GM12878 (cell line): ENCODE results near the gene SVEP1. TPM values are rescaled to one million over a fixed set of nuclear protein-coding genes. Genes with fewer than 3 reads are reported as not detected.

ENCODE experiments used
- ATAC-seq: fragments of 200-7000 bp; cut with Tn5 transposase; 3 replicates; pipeline ENCODE4 v1.9.1; 2020; ENCODE audit warnings: mild to moderate bottlenecking, moderate library complexity
- BruUV-seq: library from RNA; stranded (reverse); fragments of 400-500 nt; replicated peaks from 2 replicates; lab custom pipeline; 2021; lab: Mats Ljungman, UMichigan
- CTCF ChIA-PET: fragments of 300-600 bp; sonication (Branson Sonifier 250); formaldehyde crosslinking; extraction: SDS; loops from one replicate; lab custom pipeline; 2021; ENCODE audit warnings: inconsistent platforms; lab: Yijun Ruan, JAX
- POLR2A ChIA-PET: fragments of 350-600 bp; formaldehyde crosslinking; extraction: SDS; loops from one replicate; lab custom pipeline; 2021; ENCODE audit warnings: inconsistent platforms; lab: Charles Lee
- RAD21 ChIA-PET: fragments of 300-600 bp; sonication (Branson Sonifier 250); formaldehyde crosslinking; loops from one replicate; lab custom pipeline; 2023; ENCODE audit warnings: antibody characterized with exemption; ENCODE audit not compliant: unreplicated experiment; lab: Charles Lee
- SMC1A ChIA-PET: fragments of 300-600 bp; sonication (Branson Sonifier 250); formaldehyde crosslinking; loops from one replicate; lab custom pipeline; 2023; ENCODE audit not compliant: unreplicated experiment, uncharacterized antibody; lab: Charles Lee
- DNase-seq: peaks from one replicate; pipeline ENCODE4 v3.0.0-alpha.2; 2011; ENCODE audit warnings: low read depth, low spot score
- FAIRE-seq: peaks from 3 replicates; lab custom pipeline; 2011; peaks lifted over from hg19 to GRCh38; lab: Jason Lieb, UNC
- H2AFZ ChIP-seq: 2 replicates; pipeline ENCODE4 v1.6.0; 2011; ENCODE audit warnings: low read depth, low read length, control low read depth; ENCODE audit not compliant: control insufficient read depth
- H3K27ac ChIP-seq: 2 replicates; pipeline ENCODE4 v1.5.1; 2011; ENCODE audit warnings: control low read depth; ENCODE audit not compliant: control insufficient read depth, insufficient read depth
- H3K27me3 ChIP-seq, 2 experiments: replicated peaks in 1 of 2; 2 replicates each; pipeline versions ENCODE4 v1.6.0 to v1.6.1; 2011; ENCODE audit warnings: low read length in 1 of 2; ENCODE audit not compliant: control insufficient read depth in 2 of 2, insufficient read depth in 2 of 2
- H3K36me3 ChIP-seq, 2 experiments: 2 replicates each; pipeline ENCODE4 v1.5.1; 2011; ENCODE audit warnings: low read length in 1 of 2; ENCODE audit not compliant: control insufficient read depth in 2 of 2, insufficient read depth in 2 of 2
- H3K4me1 ChIP-seq: 2 replicates; pipeline ENCODE4 v1.6.1; 2011; ENCODE audit warnings: mild to moderate bottlenecking, low read length, moderate library complexity, mixed read lengths; ENCODE audit not compliant: control insufficient read depth, insufficient read depth
- H3K4me2 ChIP-seq: 2 replicates; pipeline ENCODE4 v1.6.0; 2011; ENCODE audit warnings: control low read depth; ENCODE audit not compliant: control insufficient read depth, insufficient read depth
- H3K4me3 ChIP-seq: fragments of 200-600 bp; sonication (generic); 2 replicates; pipeline ENCODE4 v1.5.1; 2016
- H3K79me2 ChIP-seq: 2 replicates; pipeline ENCODE4 v1.6.0; 2011; ENCODE audit warnings: low read length; ENCODE audit not compliant: control insufficient read depth, insufficient read depth
- H3K9ac ChIP-seq: 2 replicates; pipeline ENCODE4 v1.8.0; 2011; ENCODE audit warnings: low read length, control low read depth, mixed read lengths; ENCODE audit not compliant: control insufficient read depth, insufficient read depth
- H3K9me3 ChIP-seq: replicated peaks from 3 replicates; pipeline ENCODE4 v1.5.1; 2011; ENCODE audit warnings: mild to moderate bottlenecking, low read length; ENCODE audit not compliant: control insufficient read depth, insufficient read depth
- H4K20me1 ChIP-seq: 2 replicates; pipeline ENCODE4 v1.6.0; 2011; ENCODE audit not compliant: control insufficient read depth, insufficient read depth
- ATF3 ChIP-seq: IDR thresholded peaks from 2 replicates; pipeline ENCODE4 v1.6.1; 2011; ENCODE audit warnings: low read depth, mild to moderate bottlenecking, low read length, moderate library complexity, borderline replicate concordance; ENCODE audit errors: extremely low read depth
- CBX3 ChIP-seq: fragments of 200-600 bp; sonication (generic); IDR thresholded peaks from 2 replicates; pipeline ENCODE4 v1.6.1; 2016; ENCODE audit warnings: low read depth, borderline replicate concordance
- CREM ChIP-seq: IDR thresholded peaks from 2 replicates; pipeline ENCODE4 v1.6.1; 2014; ENCODE audit warnings: antibody characterized with exemption, low read depth
- CTCF ChIP-seq, 3 experiments: IDR thresholded peaks in 2 of 3; conservative IDR thresholded peaks in 1 of 3; 2 replicates each; pipeline ENCODE4 v1.5.1; 2011; ENCODE audit warnings: low read depth in 3 of 3, low read length in 3 of 3, mild to moderate bottlenecking in 3 of 3, control low read depth in 2 of 3, moderate library complexity in 2 of 3, inconsistent platforms in 1 of 3, mixed read lengths in 1 of 3; ENCODE audit not compliant: control insufficient read depth in 2 of 3, insufficient read depth in 1 of 3; ENCODE audit errors: extremely low read depth in 1 of 3
- ELK1 ChIP-seq: IDR thresholded peaks from 2 replicates; pipeline ENCODE4 v1.6.1; 2012; ENCODE audit warnings: low read depth, low read length, improper control_type of control experiment
- EP300 ChIP-seq, 2 experiments: fragments of 150-350 bp in 1 of 2; IDR thresholded peaks; 2 replicates each; pipeline ENCODE4 v1.6.1; 2011 to 2012; ENCODE audit warnings: low read depth in 2 of 2, low read length in 2 of 2, borderline replicate concordance in 1 of 2, improper control_type of control experiment in 1 of 2, inconsistent platforms in 1 of 2; ENCODE audit not compliant: control insufficient read depth in 1 of 2
- GATAD2B ChIP-seq: fragments of 450-650 bp; conservative IDR thresholded peaks from 2 replicates; pipeline ENCODE4 v1.6.1; 2017; ENCODE audit warnings: low read depth, mild to moderate bottlenecking, moderate library complexity
- HCFC1 ChIP-seq: fragments of 150-350 bp; IDR thresholded peaks from 2 replicates; pipeline ENCODE4 v1.6.1; 2014; ENCODE audit warnings: low read length
- HDGF ChIP-seq: fragments of 450-650 bp; IDR thresholded peaks from 2 replicates; pipeline ENCODE4 v1.6.1; 2016; ENCODE audit warnings: antibody characterized with exemption
- IKZF2 ChIP-seq, 2 experiments: fragments of 450-650 bp; IDR thresholded peaks; 2 replicates each; pipeline ENCODE4 v1.6.1; 2017; ENCODE audit warnings: mild to moderate bottlenecking in 2 of 2, moderate library complexity in 2 of 2
- NFYA ChIP-seq: IDR thresholded peaks from 2 replicates; pipeline ENCODE4 v1.6.1; 2011; ENCODE audit warnings: low read depth, mild to moderate bottlenecking, low read length, improper control_type of control experiment, borderline replicate concordance
- RFX5 ChIP-seq: IDR thresholded peaks from 2 replicates; pipeline ENCODE4 v1.6.1; 2011; ENCODE audit warnings: low read depth, low read length, improper control_type of control experiment
- SKIL ChIP-seq: fragments of 450-650 bp; IDR thresholded peaks from 2 replicates; pipeline ENCODE4 v1.6.1; 2017; ENCODE audit warnings: mild to moderate bottlenecking, low read depth, inconsistent platforms; ENCODE audit not compliant: poor library complexity, severe bottlenecking
- SREBF2 ChIP-seq: IDR thresholded peaks from 2 replicates; pipeline ENCODE4 v1.6.1; 2012; ENCODE audit warnings: mild to moderate bottlenecking, low read length
- WGBS: methylation state at CpG from one replicate; pipeline ENCODE4 v1.1.6; 2016; ENCODE audit warnings: low lambda C conversion rate; ENCODE audit not compliant: insufficient replicate concordance, insufficient coverage; ENCODE audit errors: missing lambda C conversion rate; 5-methylcytosine and 5-hydroxymethylcytosine counted together
- in situ Hi-C: fragments of 300-500 bp; cut with MboI; formaldehyde crosslinking; loops from 9 replicates; pipeline ENCODE4 v1.14.3; 2018; ENCODE audit warnings: mixed read lengths
- intact Hi-C: fragments of 100-400 bp; cut with micrococcal nuclease; formaldehyde crosslinking; loops from one replicate; pipeline ENCODE4 v1.14.2; 2022; ENCODE audit not compliant: unreplicated experiment
- polyA plus RNA-seq, 11 experiments: library from polyadenylated mRNA; depleted of rRNA in 4 of 11; unstranded in 6 of 11; stranded (reverse) in 5 of 11; fragments of >200 nt; fragmentation: Nextera tagmentation in 4 of 11; fragmentation: Illumina TruSeq in 1 of 11; extraction: Ambion mirVana in 4 of 11; extraction: Trizol in 1 of 11; gene quantifications; 1 replicate in 1 of 11; 2 replicates in 10 of 11; pipeline versions ENCODE4 v1.2.1 to v1.2.3, GENCODE V29; 2011 to 2016; ENCODE audit warnings: inconsistent platforms in 2 of 11, missing spikeins in 2 of 11, low read depth in 1 of 11
- total RNA-seq, 4 experiments: library from RNA; depleted of rRNA in 3 of 4; stranded (reverse); fragments of >200 nt in 3 of 4; fragmentation: Illumina TruSeq in 1 of 4; extraction: Trizol in 1 of 4; gene quantifications; 2 replicates each; pipeline versions ENCODE4 v1.2.1 to v1.2.3, GENCODE V29; 2013 to 2021
- TF ChIP-seq, protein P1 (sequence below): fragments of 450-650 bp; IDR thresholded peaks from 2 replicates; pipeline ENCODE4 v1.6.1; 2017; ENCODE audit warnings: borderline replicate concordance

Gene SVEP1
- total and polyA plus RNA-seq, 10 of the 15 experiments (the other 5 are each of a cell fraction or from before 2014, with no cell fraction given): under 0.01 to 0.05 (median 0.01) TPM; not detected in 5

GRCh38 chr9:110606179-110606790 is 26.7 kb upstream of the SVEP1 start (continued):
- TF ChIP-seq EP300 (IDR thresholded peaks at IDR 0.05; ENCODE audit: borderline replicate concordance in 1 of 2, control insufficient read depth in 1 of 2, low read depth in 2 of 2, low read length in 2 of 2) (no peak), CTCF (IDR thresholded peaks at IDR 0.05 in 2 of 3, conservative IDR thresholded peaks at IDR 0.05 in 1 of 3; ENCODE audit: control insufficient read depth in 2 of 3, extremely low read depth in 1 of 3, insufficient read depth in 1 of 3, low read depth in 3 of 3, low read length in 3 of 3) (no peak), HDGF (no peak), GATAD2B (no peak), HCFC1 (no peak), CREM (no peak), SKIL (no peak)

DNA sequence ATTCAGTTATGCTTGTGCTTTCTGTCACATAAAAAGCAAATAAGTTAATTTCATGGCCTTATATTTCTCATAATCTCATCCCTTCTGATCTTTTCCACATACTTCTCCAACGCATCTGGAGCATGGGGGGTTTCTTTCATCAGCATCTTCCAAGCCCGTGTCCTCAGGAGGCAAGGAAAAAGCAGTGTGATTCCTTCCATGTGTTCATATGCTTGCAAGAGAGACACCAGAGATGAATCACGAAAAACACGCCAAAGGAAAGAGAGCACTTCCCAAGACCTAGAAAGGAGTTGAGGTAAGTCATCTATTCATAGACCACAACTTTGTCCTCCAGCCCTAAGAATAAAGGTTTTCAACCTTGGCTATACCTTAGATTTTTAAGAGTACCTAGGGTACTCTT is 26.0 kb upstream of the SVEP1 start:
- WGBS: 23% methylated on average over 4 of the region's 4 CpGs
- Histone ChIP-seq H3K27ac (no peak overlapping the region), H4K20me1 (no peaks in the 10 kb centered on the region), H3K9ac (no peak overlapping the region), H3K4me3 (no peak overlapping the region), H3K79me2 (no peaks in the 10 kb centered on the region), H3K9me3 (no peaks in the 10 kb centered on the region), H3K4me2 (no peak overlapping the region), H3K27me3 (no peaks in the 10 kb centered on the region), H3K4me1 (no peaks in the 10 kb centered on the region), H3K36me3 (no peaks in the 10 kb centered on the region), H2AFZ (no peak overlapping the region)
- SMC1A ChIA-PET: no interaction called here
- RAD21 ChIA-PET: no interaction called here
- BruUV-seq: no TSS peak
- DNase-seq (no peak), FAIRE-seq (no peak), ATAC-seq (no peak)
- in situ Hi-C loops: loop anchor here (25.0 kb wide), 1 partner anchor 718 kb away; no protein-coding TSS in a partner anchor
- POLR2A ChIA-PET: no interaction called here
- intact Hi-C loops: no loop called here
- CTCF ChIA-PET: no interaction called here
- TF ChIP-seq ATF3: no peak
- no peak for TF ChIP-seq CBX3
- TF ChIP-seq RFX5: no peak
- no peak for TF ChIP-seq SREBF2
- TF ChIP-seq ELK1: no peak
- no peak for TF ChIP-seq NFYA
- TF ChIP-seq, protein P1, sequence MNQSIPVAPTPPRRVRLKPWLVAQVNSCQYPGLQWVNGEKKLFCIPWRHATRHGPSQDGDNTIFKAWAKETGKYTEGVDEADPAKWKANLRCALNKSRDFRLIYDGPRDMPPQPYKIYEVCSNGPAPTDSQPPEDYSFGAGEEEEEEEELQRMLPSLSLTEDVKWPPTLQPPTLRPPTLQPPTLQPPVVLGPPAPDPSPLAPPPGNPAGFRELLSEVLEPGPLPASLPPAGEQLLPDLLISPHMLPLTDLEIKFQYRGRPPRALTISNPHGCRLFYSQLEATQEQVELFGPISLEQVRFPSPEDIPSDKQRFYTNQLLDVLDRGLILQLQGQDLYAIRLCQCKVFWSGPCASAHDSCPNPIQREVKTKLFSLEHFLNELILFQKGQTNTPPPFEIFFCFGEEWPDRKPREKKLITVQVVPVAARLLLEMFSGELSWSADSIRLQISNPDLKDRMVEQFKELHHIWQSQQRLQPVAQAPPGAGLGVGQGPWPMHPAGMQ: no peak
- no peak for TF ChIP-seq IKZF2 (IDR thresholded peaks at IDR 0.05)
